ENCODE data around the gene TNFAIP8L3.
A peak's percentile ranks its signal among the peaks of the same experiment; 100 is the strongest.
"Not testable (repeated sequence)": the region's sequence is repeated elsewhere in the genome, so short reads cannot be mapped to it uniquely, and the experiment has no call there.

TNFAIP8L3 gene

GRCh38 chr15:51094606-51095569, at the start of gene TNFAIP8L3:
Gene TNFAIP8L3, minus strand, starts transcription at chr15:51094906. Its CDS starts 311 bp downstream, at chr15:51094595.
- DNase-seq = no peak

GRCh38 chr15:51144021-51144532, 49.4 kb upstream of the TNFAIP8L3 start:
- no peak for DNase-seq

- DNase-seq = not testable (repeated sequence)
These were observed 45.6 kb upstream of the TNFAIP8L3 start for GRCh38 chr15:51140347-51140746.

GRCh38 chr15:51139091-51139490, 44.4 kb upstream of the TNFAIP8L3 start:
- no peak for DNase-seq

GRCh38 chr15:51137880-51138430, 43.2 kb upstream of the TNFAIP8L3 start:
- no peak for DNase-seq

- no peak for DNase-seq
These were observed 42.3 kb upstream of the TNFAIP8L3 start for GRCh38 chr15:51137024-51137423.

- DNase-seq = no peak
These were observed 40.6 kb upstream of the TNFAIP8L3 start for GRCh38 chr15:51135276-51135675.

- no peak for DNase-seq
These were observed 39.9 kb upstream of the TNFAIP8L3 start for GRCh38 chr15:51134416-51135199.

- no peak for DNase-seq
These were observed 38.5 kb upstream of the TNFAIP8L3 start for GRCh38 chr15:51133140-51133765.

GRCh38 chr15:51132384-51133139, 37.9 kb upstream of the TNFAIP8L3 start:
- DNase-seq = peak; percentile 6

- no peak for DNase-seq
These were observed 37.0 kb upstream of the TNFAIP8L3 start for GRCh38 chr15:51131596-51132290.

GRCh38 chr15:51130344-51130743, 35.6 kb upstream of the TNFAIP8L3 start:
- DNase-seq = no peak

- peak; percentile 59 for DNase-seq
These were observed 35.0 kb upstream of the TNFAIP8L3 start for GRCh38 chr15:51129535-51130188.

- DNase-seq = no peak
These were observed 34.0 kb upstream of the TNFAIP8L3 start for GRCh38 chr15:51128701-51129100.

- no peak for DNase-seq
These were observed 32.1 kb upstream of the TNFAIP8L3 start for GRCh38 chr15:51126842-51127241.

GRCh38 chr15:51123002-51123401, 28.3 kb upstream of the TNFAIP8L3 start:
- DNase-seq = not testable (repeated sequence)

GRCh38 chr15:51121631-51122225, 27.0 kb upstream of the TNFAIP8L3 start:
- DNase-seq = no peak

GRCh38 chr15:51121118-51121517, 26.4 kb upstream of the TNFAIP8L3 start:
- DNase-seq = no peak

- no peak for DNase-seq
These were observed 24.4 kb upstream of the TNFAIP8L3 start for GRCh38 chr15:51119120-51119519.

GRCh38 chr15:51117270-51117669, 22.6 kb upstream of the TNFAIP8L3 start:
- no peak for DNase-seq
